ENCODE results near the gene LDLRAD3.

The LDLRAD3 gene

GRCh38 chr11:36035454-36035853 is 91.6 kb downstream of the LDLRAD3 start:
- Mint-ChIP-seq H3K9me3 (no peaks in the 10 kb centered on the region), H3K4me3 (no peak overlapping the region), H3K36me3 (ENCODE audit: low read depth) (peaks cover 32% of the 10 kb centered on the region)

GRCh38 chr11:36035999-36036398 is 92.1 kb downstream of the LDLRAD3 start:
- peaks cover 77% of the 10 kb centered on the region for H3K4me1 Mint-ChIP-seq
- peak overlapping the region in 1 of 3 experiments; percentile 73 for H3K27ac Mint-ChIP-seq

More at GRCh38 chr11:36035454-36035853, 91.6 kb downstream of the LDLRAD3 start:
- H3K27ac Mint-ChIP-seq: peak overlapping the region in 2 of 3 experiments; percentile 5 to 67
- H3K4me1 Mint-ChIP-seq: peaks cover 82% of the 10 kb centered on the region
- H3K27me3 Mint-ChIP-seq (ENCODE audit: low read depth): no peaks in the 10 kb centered on the region
- TF ChIP-seq CTCF (IDR thresholded peaks at IDR 0.05; ENCODE audit: unreplicated experiment in 3 of 3): no peak

GRCh38 chr11:36037031-36037430 is 93.2 kb downstream of the LDLRAD3 start:
- Mint-ChIP-seq H3K4me3 (peak overlapping the region in 1 of 3 experiments; percentile 38), H3K36me3 (ENCODE audit: low read depth) (peaks cover 30% of the 10 kb centered on the region), H3K9me3 (no peaks in the 10 kb centered on the region), H3K27ac (peak overlapping the region; percentile 52 to 75 (median 73)), H3K27me3 (ENCODE audit: low read depth) (no peaks in the 10 kb centered on the region), H3K4me1 (peaks cover 77% of the 10 kb centered on the region)
- no peak for TF ChIP-seq CTCF (IDR thresholded peaks at IDR 0.05; ENCODE audit: unreplicated experiment in 3 of 3)

More at GRCh38 chr11:36035999-36036398, 92.1 kb downstream of the LDLRAD3 start:
- no peaks in the 10 kb centered on the region for H3K27me3 Mint-ChIP-seq (ENCODE audit: low read depth)
- H3K36me3 Mint-ChIP-seq (ENCODE audit: low read depth): peaks cover 32% of the 10 kb centered on the region
- no peak for TF ChIP-seq CTCF (IDR thresholded peaks at IDR 0.05; ENCODE audit: unreplicated experiment in 3 of 3)
- H3K9me3 Mint-ChIP-seq: no peaks in the 10 kb centered on the region
- no peak overlapping the region for H3K4me3 Mint-ChIP-seq

- peaks cover 21% of the 10 kb centered on the region for H3K36me3 Mint-ChIP-seq (ENCODE audit: low read depth)
- peak overlapping the region; percentile 30 to 63 (median 44) for H3K27ac Mint-ChIP-seq
- no peak for TF ChIP-seq CTCF (IDR thresholded peaks at IDR 0.05; ENCODE audit: unreplicated experiment in 3 of 3)
- no peaks in the 10 kb centered on the region for H3K9me3 Mint-ChIP-seq
- H3K4me1 Mint-ChIP-seq: peaks cover 77% of the 10 kb centered on the region
- H3K27me3 Mint-ChIP-seq (ENCODE audit: low read depth): no peaks in the 10 kb centered on the region
- no peak overlapping the region for H3K4me3 Mint-ChIP-seq
Measured at GRCh38 chr11:36038541-36038940, 94.7 kb downstream of the LDLRAD3 start.

GRCh38 chr11:36039471-36039870 is 95.6 kb downstream of the LDLRAD3 start:
- H3K27ac Mint-ChIP-seq: peak overlapping the region; percentile 10 to 82 (median 43)
- no peaks in the 10 kb centered on the region for H3K9me3 Mint-ChIP-seq
- H3K27me3 Mint-ChIP-seq (ENCODE audit: low read depth): peaks cover 3% of the 10 kb centered on the region
- H3K4me3 Mint-ChIP-seq: peak overlapping the region in 1 of 3 experiments; percentile 12
- TF ChIP-seq CTCF (IDR thresholded peaks at IDR 0.05; ENCODE audit: unreplicated experiment in 3 of 3): no peak
- peaks cover 77% of the 10 kb centered on the region for H3K4me1 Mint-ChIP-seq
- peaks cover 12% of the 10 kb centered on the region for H3K36me3 Mint-ChIP-seq (ENCODE audit: low read depth)

- peaks cover 64% of the 10 kb centered on the region for H3K4me1 Mint-ChIP-seq
- H3K4me3 Mint-ChIP-seq: no peak overlapping the region
- H3K27ac Mint-ChIP-seq: peak overlapping the region; percentile 57 to 69 (median 64)
- H3K36me3 Mint-ChIP-seq (ENCODE audit: low read depth): peaks cover 11% of the 10 kb centered on the region
- no peaks in the 10 kb centered on the region for H3K9me3 Mint-ChIP-seq
- peak; percentile 43 to 57 (median 46) for TF ChIP-seq CTCF (IDR thresholded peaks at IDR 0.05; ENCODE audit: unreplicated experiment in 3 of 3)
- H3K27me3 Mint-ChIP-seq (ENCODE audit: low read depth): peaks cover 3% of the 10 kb centered on the region
Measured at GRCh38 chr11:36041988-36042611, 98.2 kb downstream of the LDLRAD3 start.

Measured in nephron (organoid).